ENCODE data around the gene CYP20A1.

CYP20A1 gene

DNA sequence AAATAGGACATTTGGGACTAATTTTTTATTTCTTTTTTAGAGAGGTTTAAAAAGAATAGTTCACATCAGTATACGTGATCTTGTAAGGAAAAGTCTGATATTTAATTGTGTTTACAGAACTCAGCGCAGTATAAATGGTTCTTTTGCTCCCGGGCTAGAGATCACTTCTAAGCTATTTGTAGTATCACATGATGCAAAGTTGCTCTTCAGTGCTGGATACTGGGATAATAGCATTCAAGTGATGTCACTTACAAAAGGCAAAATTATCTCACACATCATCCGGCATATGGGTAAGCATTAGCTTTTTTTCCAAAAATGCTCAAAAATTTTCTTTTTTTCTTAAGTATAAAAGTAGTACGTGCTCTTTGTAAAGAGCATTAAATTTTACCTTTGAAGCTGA is 37.4 kb upstream of the CYP20A1 start (continued):
- TF ChIP-seq, protein P1, sequence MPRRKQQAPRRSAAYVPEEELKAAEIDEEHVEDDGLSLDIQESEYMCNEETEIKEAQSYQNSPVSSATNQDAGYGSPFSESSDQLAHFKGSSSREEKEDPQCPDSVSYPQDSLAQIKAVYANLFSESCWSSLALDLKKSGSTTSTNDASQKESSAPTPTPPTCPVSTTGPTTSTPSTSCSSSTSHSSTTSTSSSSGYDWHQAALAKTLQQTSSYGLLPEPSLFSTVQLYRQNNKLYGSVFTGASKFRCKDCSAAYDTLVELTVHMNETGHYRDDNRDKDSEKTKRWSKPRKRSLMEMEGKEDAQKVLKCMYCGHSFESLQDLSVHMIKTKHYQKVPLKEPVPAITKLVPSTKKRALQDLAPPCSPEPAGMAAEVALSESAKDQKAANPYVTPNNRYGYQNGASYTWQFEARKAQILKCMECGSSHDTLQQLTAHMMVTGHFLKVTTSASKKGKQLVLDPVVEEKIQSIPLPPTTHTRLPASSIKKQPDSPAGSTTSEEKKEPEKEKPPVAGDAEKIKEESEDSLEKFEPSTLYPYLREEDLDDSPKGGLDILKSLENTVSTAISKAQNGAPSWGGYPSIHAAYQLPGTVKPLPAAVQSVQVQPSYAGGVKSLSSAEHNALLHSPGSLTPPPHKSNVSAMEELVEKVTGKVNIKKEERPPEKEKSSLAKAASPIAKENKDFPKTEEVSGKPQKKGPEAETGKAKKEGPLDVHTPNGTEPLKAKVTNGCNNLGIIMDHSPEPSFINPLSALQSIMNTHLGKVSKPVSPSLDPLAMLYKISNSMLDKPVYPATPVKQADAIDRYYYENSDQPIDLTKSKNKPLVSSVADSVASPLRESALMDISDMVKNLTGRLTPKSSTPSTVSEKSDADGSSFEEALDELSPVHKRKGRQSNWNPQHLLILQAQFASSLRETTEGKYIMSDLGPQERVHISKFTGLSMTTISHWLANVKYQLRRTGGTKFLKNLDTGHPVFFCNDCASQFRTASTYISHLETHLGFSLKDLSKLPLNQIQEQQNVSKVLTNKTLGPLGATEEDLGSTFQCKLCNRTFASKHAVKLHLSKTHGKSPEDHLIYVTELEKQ (tag by site-specific recombination; IDR thresholded peaks at IDR 0.05; ENCODE audit: borderline replicate concordance): no peak
- TF ChIP-seq ZNF274 (IDR thresholded peaks at IDR 0.05; ENCODE audit: low read length): no peak
- TF ChIP-seq ZNF274 (tag by site-specific recombination; IDR thresholded peaks at IDR 0.05; ENCODE audit: borderline replicate concordance): no peak
- no peak for TF ChIP-seq ZNF16 (tag by site-specific recombination; IDR thresholded peaks at IDR 0.05; ENCODE audit: low read depth)
- no peak for TF ChIP-seq ZNF529 (tag by site-specific recombination; IDR thresholded peaks at IDR 0.05; ENCODE audit: insufficient replicate concordance)
- no peak for TF ChIP-seq ZNF558 (tag by site-specific recombination; IDR thresholded peaks at IDR 0.05)
- no peak for TF ChIP-seq ZNF610 (tag by site-specific recombination; IDR thresholded peaks at IDR 0.05; ENCODE audit: borderline replicate concordance)
- TF ChIP-seq ZNF112 (tag by site-specific recombination; IDR thresholded peaks at IDR 0.05): no peak
- no peak for TF ChIP-seq ZFHX2 (tag by site-specific recombination; conservative IDR thresholded peaks at IDR 0.05)

DNA sequence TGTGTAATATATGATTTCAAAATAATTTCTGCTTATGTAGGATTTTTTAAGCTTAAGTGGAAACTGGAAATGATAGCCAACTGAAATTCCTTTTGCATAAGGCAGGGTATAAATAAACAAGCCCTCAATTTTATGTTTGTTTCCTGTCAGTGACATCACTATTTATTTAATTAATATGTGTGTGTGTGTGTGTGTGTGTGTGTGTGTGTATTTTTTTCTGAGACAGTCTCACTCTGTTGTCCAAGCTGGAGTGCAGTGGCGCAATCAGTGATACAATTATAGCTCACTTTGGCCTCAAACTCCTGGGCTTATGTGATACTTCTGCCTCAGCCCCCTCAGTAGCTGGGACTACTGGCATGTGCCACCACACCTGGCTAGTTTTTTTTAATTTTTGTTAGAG is 29.3 kb upstream of the CYP20A1 start:
- Histone ChIP-seq H3K4me1 (ENCODE audit: control insufficient read depth, insufficient read depth, low read length) (no peaks in the 10 kb centered on the region), H3K27ac (ENCODE audit: extremely low read depth, low read depth, low read length) (no peak overlapping the region), H3K9me3 (ENCODE audit: control insufficient read depth, insufficient read depth, low read depth, low read length) (no peaks in the 10 kb centered on the region), H3K4me3 (ENCODE audit: low read depth, low read length) (no peak overlapping the region), H3K36me3 (ENCODE audit: control insufficient read depth in 2 of 2, insufficient read depth in 1 of 2, low read length in 2 of 2) (peaks cover 3 to 15% of the 10 kb centered on the region in 2 experiments)
- CTCF ChIA-PET: no interaction called here
- POLR2A ChIA-PET: interaction anchor here (0.6 kb wide), 1 partner anchor 1059 kb away, joined by 3 read pairs; no protein-coding TSS in a partner anchor
- TF ChIP-seq MZF1 (tag by site-specific recombination; IDR thresholded peaks at IDR 0.05; ENCODE audit: borderline replicate concordance): no peak
- TF ChIP-seq ZNF211 (tag by site-specific recombination; IDR thresholded peaks at IDR 0.05; ENCODE audit: low read depth): no peak
- TF ChIP-seq, protein P2, sequence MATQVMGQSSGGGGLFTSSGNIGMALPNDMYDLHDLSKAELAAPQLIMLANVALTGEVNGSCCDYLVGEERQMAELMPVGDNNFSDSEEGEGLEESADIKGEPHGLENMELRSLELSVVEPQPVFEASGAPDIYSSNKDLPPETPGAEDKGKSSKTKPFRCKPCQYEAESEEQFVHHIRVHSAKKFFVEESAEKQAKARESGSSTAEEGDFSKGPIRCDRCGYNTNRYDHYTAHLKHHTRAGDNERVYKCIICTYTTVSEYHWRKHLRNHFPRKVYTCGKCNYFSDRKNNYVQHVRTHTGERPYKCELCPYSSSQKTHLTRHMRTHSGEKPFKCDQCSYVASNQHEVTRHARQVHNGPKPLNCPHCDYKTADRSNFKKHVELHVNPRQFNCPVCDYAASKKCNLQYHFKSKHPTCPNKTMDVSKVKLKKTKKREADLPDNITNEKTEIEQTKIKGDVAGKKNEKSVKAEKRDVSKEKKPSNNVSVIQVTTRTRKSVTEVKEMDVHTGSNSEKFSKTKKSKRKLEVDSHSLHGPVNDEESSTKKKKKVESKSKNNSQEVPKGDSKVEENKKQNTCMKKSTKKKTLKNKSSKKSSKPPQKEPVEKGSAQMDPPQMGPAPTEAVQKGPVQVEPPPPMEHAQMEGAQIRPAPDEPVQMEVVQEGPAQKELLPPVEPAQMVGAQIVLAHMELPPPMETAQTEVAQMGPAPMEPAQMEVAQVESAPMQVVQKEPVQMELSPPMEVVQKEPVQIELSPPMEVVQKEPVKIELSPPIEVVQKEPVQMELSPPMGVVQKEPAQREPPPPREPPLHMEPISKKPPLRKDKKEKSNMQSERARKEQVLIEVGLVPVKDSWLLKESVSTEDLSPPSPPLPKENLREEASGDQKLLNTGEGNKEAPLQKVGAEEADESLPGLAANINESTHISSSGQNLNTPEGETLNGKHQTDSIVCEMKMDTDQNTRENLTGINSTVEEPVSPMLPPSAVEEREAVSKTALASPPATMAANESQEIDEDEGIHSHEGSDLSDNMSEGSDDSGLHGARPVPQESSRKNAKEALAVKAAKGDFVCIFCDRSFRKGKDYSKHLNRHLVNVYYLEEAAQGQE (tag by site-specific recombination; IDR thresholded peaks at IDR 0.05): no peak
- TF ChIP-seq ZNF830 (tag by site-specific recombination; IDR thresholded peaks at IDR 0.05; ENCODE audit: low read depth): no peak
- no peak for TF ChIP-seq ZNF146 (tag by site-specific recombination; IDR thresholded peaks at IDR 0.05)
- no peak for TF ChIP-seq ZNF391 (tag by site-specific recombination; IDR thresholded peaks at IDR 0.05; ENCODE audit: borderline replicate concordance, low read depth)
- TF ChIP-seq, protein P3, sequence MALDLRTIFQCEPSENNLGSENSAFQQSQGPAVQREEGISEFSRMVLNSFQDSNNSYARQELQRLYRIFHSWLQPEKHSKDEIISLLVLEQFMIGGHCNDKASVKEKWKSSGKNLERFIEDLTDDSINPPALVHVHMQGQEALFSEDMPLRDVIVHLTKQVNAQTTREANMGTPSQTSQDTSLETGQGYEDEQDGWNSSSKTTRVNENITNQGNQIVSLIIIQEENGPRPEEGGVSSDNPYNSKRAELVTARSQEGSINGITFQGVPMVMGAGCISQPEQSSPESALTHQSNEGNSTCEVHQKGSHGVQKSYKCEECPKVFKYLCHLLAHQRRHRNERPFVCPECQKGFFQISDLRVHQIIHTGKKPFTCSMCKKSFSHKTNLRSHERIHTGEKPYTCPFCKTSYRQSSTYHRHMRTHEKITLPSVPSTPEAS (tag by site-specific recombination; IDR thresholded peaks at IDR 0.05): no peak
- no peak for TF ChIP-seq ZNF404 (tag by site-specific recombination; IDR thresholded peaks at IDR 0.05)

Data from HEK293 (cell line).